DND-41 (cell line): Measurements from ENCODE around the gene NLRP12.
"Not testable (repeated sequence)": the region's sequence is repeated elsewhere in the genome, so short reads cannot be mapped to it uniquely, and the experiment has no call there.

Experiments used
- ATAC-seq: fragments of 200-7000 bp; cut with Tn5 transposase; 3 replicates; pipeline ENCODE4 v1.9.1; 2021; ENCODE audit warnings: low read depth; ENCODE audit not compliant: insufficient read depth
- DNase-seq: peaks from one replicate; pipeline ENCODE4 v3.0.0-alpha.2; 2020
- H2AFZ ChIP-seq: 2 replicates; pipeline ENCODE4 v1.6.0; 2012; ENCODE audit warnings: low read depth, low read length
- H3K27ac ChIP-seq: 2 replicates; pipeline ENCODE4 v1.5.1; 2012; ENCODE audit warnings: low read length, inconsistent platforms
- H3K27me3 ChIP-seq: fragments of 200-600 bp; sonication (generic); 2 replicates; pipeline ENCODE4 v1.6.0; 2012; ENCODE audit warnings: low read length, mild to moderate bottlenecking, inconsistent platforms; ENCODE audit not compliant: insufficient read depth, poor library complexity
- H3K36me3 ChIP-seq: 2 replicates; pipeline ENCODE4 v1.5.1; 2012; ENCODE audit warnings: low read length, inconsistent platforms; ENCODE audit not compliant: insufficient read depth
- H3K4me1 ChIP-seq: 2 replicates; pipeline ENCODE4 v1.5.1; 2012; ENCODE audit warnings: mild to moderate bottlenecking, low read length; ENCODE audit not compliant: insufficient read depth
- H3K4me2 ChIP-seq: 2 replicates; pipeline ENCODE4 v1.6.0; 2012; ENCODE audit warnings: mild to moderate bottlenecking, moderate library complexity, low read length, inconsistent platforms; ENCODE audit not compliant: insufficient read depth
- H3K4me3 ChIP-seq, 2 experiments: fragments of 200-600 bp in 1 of 2; shearing (Covaris generic) in 1 of 2; 2 replicates each; pipeline ENCODE4 v1.5.1; 2012 to 2016; ENCODE audit warnings: inconsistent platforms in 2 of 2, low read length in 2 of 2, mild to moderate bottlenecking in 2 of 2, low read depth in 1 of 2, moderate library complexity in 1 of 2
- H3K79me2 ChIP-seq: 2 replicates; pipeline ENCODE4 v1.6.0; 2012; ENCODE audit warnings: low read length, inconsistent platforms; ENCODE audit not compliant: insufficient read depth
- H3K9ac ChIP-seq: 2 replicates; pipeline ENCODE4 v1.6.0; 2012; ENCODE audit warnings: low read depth, mild to moderate bottlenecking, inconsistent platforms, low read length, moderate library complexity
- H3K9me3 ChIP-seq: 2 replicates; pipeline ENCODE4 v1.5.1; 2012; ENCODE audit warnings: low read length, moderate library complexity, mild to moderate bottlenecking, inconsistent platforms; ENCODE audit not compliant: insufficient read depth, severe bottlenecking
- H4K20me1 ChIP-seq: 2 replicates; pipeline ENCODE4 v1.6.0; 2012; ENCODE audit warnings: low read length; ENCODE audit not compliant: insufficient read depth
- CTCF ChIP-seq: IDR thresholded peaks from 2 replicates; pipeline ENCODE4 v1.5.1; 2012; ENCODE audit warnings: borderline replicate concordance, low read length, moderate library complexity, mild to moderate bottlenecking; ENCODE audit not compliant: poor library complexity, severe bottlenecking; ENCODE audit errors: extremely low read depth
- EZH2 ChIP-seq: IDR thresholded peaks from 3 replicates; pipeline ENCODE4 v1.6.1; 2012; ENCODE audit warnings: borderline replicate concordance, low read depth, mild to moderate bottlenecking, moderate library complexity, low read length, inconsistent platforms; ENCODE audit not compliant: severe bottlenecking

NLRP12 gene

GRCh38 chr19:53849237-53849676 lies 25.1 kb upstream of the NLRP12 start:
- ATAC-seq (no peak), DNase-seq (no peak)
- Histone ChIP-seq H3K4me3 (no peak overlapping the region), H3K36me3 (no peaks in the 10 kb centered on the region), H3K27me3 (no peaks in the 10 kb centered on the region), H2AFZ (no peak overlapping the region), H3K79me2 (no peaks in the 10 kb centered on the region), H3K4me1 (no peaks in the 10 kb centered on the region), H3K9ac (no peak overlapping the region), H3K4me2 (no peak overlapping the region), H4K20me1 (no peaks in the 10 kb centered on the region), H3K27ac (no peak overlapping the region), H3K9me3 (no peaks in the 10 kb centered on the region)
- TF ChIP-seq EZH2, result no peak
- TF ChIP-seq CTCF, result no peak

- Histone ChIP-seq H3K9me3 (no peaks in the 10 kb centered on the region), H3K27ac (no peak overlapping the region), H4K20me1 (no peaks in the 10 kb centered on the region), H3K79me2 (no peaks in the 10 kb centered on the region), H2AFZ (no peak overlapping the region), H3K4me2 (no peak overlapping the region), H3K36me3 (no peaks in the 10 kb centered on the region), H3K9ac (no peak overlapping the region), H3K4me1 (no peaks in the 10 kb centered on the region), H3K4me3 (no peak overlapping the region), H3K27me3 (no peaks in the 10 kb centered on the region)
- ATAC-seq, result no peak
- DNase-seq, result no peak
- TF ChIP-seq CTCF (no peak), EZH2 (no peak)
Observed at GRCh38 chr19:53847555-53847954, 23.4 kb upstream of the NLRP12 start.

GRCh38 chr19:53844849-53845246 lies 20.7 kb upstream of the NLRP12 start:
- Histone ChIP-seq H3K9ac (no peak overlapping the region), H3K27ac (no peak overlapping the region), H3K4me1 (peaks cover 6% of the 10 kb centered on the region), H3K27me3 (no peaks in the 10 kb centered on the region), H3K79me2 (no peaks in the 10 kb centered on the region), H2AFZ (no peak overlapping the region), H3K9me3 (no peaks in the 10 kb centered on the region), H3K4me2 (no peak overlapping the region), H3K36me3 (no peaks in the 10 kb centered on the region), H4K20me1 (no peaks in the 10 kb centered on the region), H3K4me3 (no peak overlapping the region)
- ATAC-seq (no peak), DNase-seq (no peak)
- TF ChIP-seq EZH2 (no peak), CTCF (no peak)

- not testable (repeated sequence) for H3K27ac ChIP-seq, H3K4me1 ChIP-seq, H3K27me3 ChIP-seq, H3K36me3 ChIP-seq, H3K79me2 ChIP-seq, H3K4me2 ChIP-seq, ATAC-seq, H3K4me3 ChIP-seq, H4K20me1 ChIP-seq, H2AFZ ChIP-seq, H3K9ac ChIP-seq, DNase-seq, H3K9me3 ChIP-seq
Observed at GRCh38 chr19:53840914-53841313, 16.8 kb upstream of the NLRP12 start.

GRCh38 chr19:53840241-53840640 lies 16.1 kb upstream of the NLRP12 start:
- H3K4me3 ChIP-seq, H3K4me1 ChIP-seq, H3K36me3 ChIP-seq, DNase-seq, H3K4me2 ChIP-seq, ATAC-seq, H3K27ac ChIP-seq, H3K27me3 ChIP-seq, H3K9me3 ChIP-seq, H3K9ac ChIP-seq, H2AFZ ChIP-seq, H4K20me1 ChIP-seq, H3K79me2 ChIP-seq: not testable (repeated sequence)

GRCh38 chr19:53838446-53838845 lies 14.3 kb upstream of the NLRP12 start:
- H3K4me1 ChIP-seq, H4K20me1 ChIP-seq, H3K4me2 ChIP-seq, ATAC-seq, H3K36me3 ChIP-seq, H3K27me3 ChIP-seq, DNase-seq, H3K27ac ChIP-seq, H3K79me2 ChIP-seq, H3K9me3 ChIP-seq, H2AFZ ChIP-seq, H3K4me3 ChIP-seq, H3K9ac ChIP-seq: not testable (repeated sequence)
